Uterus (tissue), 2 donors: ENCODE data around the gene CHST10.

Source experiments
- CTCF ChIP-seq, 4 experiments: fragments of 200-600 bp in 2 of 4; fragments of 450-650 bp in 2 of 4; sonication (generic) in 2 of 4; IDR thresholded peaks; one replicate each; pipeline ENCODE4 v1.5.1; 2016 to 2019; ENCODE audit warnings: antibody characterized with exemption in 4 of 4, mild to moderate bottlenecking in 2 of 4, moderate library complexity in 1 of 4
- POLR2A ChIP-seq, 2 donors: fragments of 450-650 bp; IDR thresholded peaks; one replicate each; pipeline ENCODE4 v1.6.1; 2016; ENCODE audit warnings: antibody characterized with exemption in 2 of 2, mild to moderate bottlenecking in 1 of 2, moderate library complexity in 1 of 2

GRCh38 chr2:100403722-100404121, 13.7 kb downstream of the CHST10 start:
- TF ChIP-seq CTCF (IDR thresholded peaks at IDR 0.05), result no peak
- no peak for TF ChIP-seq POLR2A (IDR thresholded peaks at IDR 0.05)
